Measurements from ENCODE around the gene HPS6. TPM values are rescaled to one million over a fixed set of nuclear protein-coding genes. Genes with fewer than 3 reads are reported as not detected.

HPS6 gene
- total and polyA plus RNA-seq, 7 donors, result 7.3 to 13.2 (median 9.8) TPM

- no peak for TF ChIP-seq CTCF (IDR thresholded peaks at IDR 0.05)
- Histone ChIP-seq H3K9me3 (no peaks in the 10 kb centered on the region), H3K4me1 (peaks cover 18% of the 10 kb centered on the region), H3K27ac (no peak overlapping the region), H3K4me3 (peak overlapping the region; percentile 90), H3K27me3 (ENCODE audit: insufficient read depth in 3 of 3, low read length in 2 of 3) (no peaks in the 10 kb centered on the region), H3K36me3 (ENCODE audit: insufficient read depth in 1 of 2, low read depth in 1 of 2) (peaks cover 0 to 9% of the 10 kb centered on the region in 2 donors)
- ATAC-seq (no peak), DNase-seq (no peak)
- 67 to 82% (median 68%) methylated on average over 17 to 18 of the region's 18 CpGs for WGBS, 3 donors
- intact Hi-C loops (cut with DNase I), result no loop called here
Measured at GRCh38 chr10:102067091-102067916, 2.2 kb downstream of the HPS6 start.

- Histone ChIP-seq H3K27me3 (ENCODE audit: insufficient read depth in 3 of 3, low read length in 2 of 3) (no peaks in the 10 kb centered on the region), H3K4me3 (no peak overlapping the region), H3K9me3 (no peaks in the 10 kb centered on the region), H3K27ac (no peak overlapping the region), H3K4me1 (peaks cover 21% of the 10 kb centered on the region), H3K36me3 (ENCODE audit: insufficient read depth in 1 of 2, low read depth in 1 of 2) (peaks cover 0 to 9% of the 10 kb centered on the region in 2 donors)
- DNase-seq (peak; percentile 33 to 74), ATAC-seq (no peak)
- intact Hi-C loops (cut with DNase I), result no loop called here
- WGBS, 3 donors, result 15 to 42% (median 33%) methylated on average over 1 of the region's 1 CpG
- no peak for TF ChIP-seq CTCF (IDR thresholded peaks at IDR 0.05)
Measured at GRCh38 chr10:102068216-102068615, 3.1 kb downstream of the HPS6 start.

- no peak overlapping the region for H3K27ac ChIP-seq
- TF ChIP-seq CTCF (IDR thresholded peaks at IDR 0.05), result no peak
- intact Hi-C loops (cut with DNase I), result no loop called here
- H3K27me3 ChIP-seq (ENCODE audit: insufficient read depth in 3 of 3, low read length in 2 of 3), result no peaks in the 10 kb centered on the region
- peaks cover 0 to 9% of the 10 kb centered on the region in 2 donors for H3K36me3 ChIP-seq (ENCODE audit: insufficient read depth in 1 of 2, low read depth in 1 of 2)
- no peak for DNase-seq
- no peak for ATAC-seq
- H3K4me3 ChIP-seq, result no peak overlapping the region
- peaks cover 21% of the 10 kb centered on the region for H3K4me1 ChIP-seq
- no peaks in the 10 kb centered on the region for H3K9me3 ChIP-seq
Measured at GRCh38 chr10:102069071-102069470, 3.9 kb downstream of the HPS6 start.

GRCh38 chr10:102072673-102073527, 7.8 kb downstream of the HPS6 start:
- WGBS, 3 donors, result 69 to 81% (median 75%) methylated on average over 4 of the region's 4 CpGs
- no peak overlapping the region for H3K4me3 ChIP-seq
- H3K27me3 ChIP-seq (ENCODE audit: insufficient read depth in 3 of 3, low read length in 2 of 3), result no peaks in the 10 kb centered on the region
- ATAC-seq, result peak; percentile 88 to 94 (median 90)
- TF ChIP-seq CTCF (IDR thresholded peaks at IDR 0.05), result peak; percentile 92
- peaks cover 3% of the 10 kb centered on the region for H3K4me1 ChIP-seq
- H3K36me3 ChIP-seq (ENCODE audit: insufficient read depth in 1 of 2, low read depth in 1 of 2), result no peaks in the 10 kb centered on the region
- no peak overlapping the region for H3K27ac ChIP-seq
- no peaks in the 10 kb centered on the region for H3K9me3 ChIP-seq
- peak; percentile 77 to 83 for DNase-seq
- intact Hi-C loops (cut with DNase I), result loop anchor here (2.0 to 10.0 kb wide), 5 partner anchors 34 to 231 kb away; partner anchors contain the start of gene KCNIP2 (in 2 of the 2)
